GM12864 (cell line): Measurements from ENCODE around the gene TNFSF18.

Source experiments
- DNase-seq: peaks from one replicate; pipeline ENCODE4 v3.0.0-alpha.2; 2011; ENCODE audit warnings: low read depth
- H3K4me3 ChIP-seq: 2 replicates; pipeline ENCODE4 v1.5.1; 2011; ENCODE audit warnings: mild to moderate bottlenecking, low read depth, low read length, control low read depth
- TF ChIP-seq, protein P1 (sequence below): IDR thresholded peaks from 2 replicates; pipeline ENCODE4 v1.5.1; 2011; ENCODE audit warnings: low read depth, mild to moderate bottlenecking, moderate library complexity, low read length, control low read depth, inconsistent platforms; ENCODE audit errors: missing control alignments

Gene TNFSF18

DNA sequence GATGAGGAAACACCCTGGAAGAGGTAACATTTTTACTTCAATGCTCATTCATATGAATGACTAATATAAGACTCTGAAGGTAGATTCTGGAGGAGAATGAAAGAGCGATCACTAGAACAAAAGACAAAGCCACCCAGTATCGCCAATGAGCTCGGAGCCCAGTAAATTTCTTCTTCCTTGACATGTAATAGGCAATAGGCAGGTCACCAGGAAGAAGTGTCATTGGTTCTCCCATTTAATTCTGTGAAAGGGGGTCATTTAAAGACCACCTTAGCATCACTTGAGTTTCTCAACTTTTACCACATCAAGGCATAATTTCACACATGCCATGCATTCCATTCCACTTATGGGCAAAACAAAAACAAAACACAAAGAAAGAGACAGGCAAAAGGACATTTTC lies 7.9 kb downstream of the TNFSF18 start:
- H3K4me3 ChIP-seq = no peak overlapping the region
- no peak for DNase-seq
- TF ChIP-seq, protein P1, sequence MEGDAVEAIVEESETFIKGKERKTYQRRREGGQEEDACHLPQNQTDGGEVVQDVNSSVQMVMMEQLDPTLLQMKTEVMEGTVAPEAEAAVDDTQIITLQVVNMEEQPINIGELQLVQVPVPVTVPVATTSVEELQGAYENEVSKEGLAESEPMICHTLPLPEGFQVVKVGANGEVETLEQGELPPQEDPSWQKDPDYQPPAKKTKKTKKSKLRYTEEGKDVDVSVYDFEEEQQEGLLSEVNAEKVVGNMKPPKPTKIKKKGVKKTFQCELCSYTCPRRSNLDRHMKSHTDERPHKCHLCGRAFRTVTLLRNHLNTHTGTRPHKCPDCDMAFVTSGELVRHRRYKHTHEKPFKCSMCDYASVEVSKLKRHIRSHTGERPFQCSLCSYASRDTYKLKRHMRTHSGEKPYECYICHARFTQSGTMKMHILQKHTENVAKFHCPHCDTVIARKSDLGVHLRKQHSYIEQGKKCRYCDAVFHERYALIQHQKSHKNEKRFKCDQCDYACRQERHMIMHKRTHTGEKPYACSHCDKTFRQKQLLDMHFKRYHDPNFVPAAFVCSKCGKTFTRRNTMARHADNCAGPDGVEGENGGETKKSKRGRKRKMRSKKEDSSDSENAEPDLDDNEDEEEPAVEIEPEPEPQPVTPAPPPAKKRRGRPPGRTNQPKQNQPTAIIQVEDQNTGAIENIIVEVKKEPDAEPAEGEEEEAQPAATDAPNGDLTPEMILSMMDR = no peak

DNA sequence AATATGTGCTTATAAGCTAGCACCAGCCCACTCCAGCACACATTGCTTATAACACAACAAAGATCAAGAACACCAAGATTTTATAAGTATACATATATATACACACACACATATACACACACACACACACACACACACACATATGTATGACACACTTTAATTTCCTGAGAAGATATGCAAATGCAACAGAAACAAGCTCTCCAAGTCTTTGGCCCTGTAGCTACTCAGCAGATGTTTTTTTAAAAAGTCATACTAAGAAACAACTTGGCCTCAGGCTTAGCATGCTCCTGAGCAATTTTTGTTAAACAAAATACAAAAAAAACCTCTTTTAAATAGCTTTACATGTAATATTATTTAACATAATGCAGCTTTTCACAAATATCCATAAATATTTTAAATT lies 11.1 kb downstream of the TNFSF18 start:
- no peak for DNase-seq
- no peak overlapping the region for H3K4me3 ChIP-seq
- TF ChIP-seq, protein P1 = no peak

DNA sequence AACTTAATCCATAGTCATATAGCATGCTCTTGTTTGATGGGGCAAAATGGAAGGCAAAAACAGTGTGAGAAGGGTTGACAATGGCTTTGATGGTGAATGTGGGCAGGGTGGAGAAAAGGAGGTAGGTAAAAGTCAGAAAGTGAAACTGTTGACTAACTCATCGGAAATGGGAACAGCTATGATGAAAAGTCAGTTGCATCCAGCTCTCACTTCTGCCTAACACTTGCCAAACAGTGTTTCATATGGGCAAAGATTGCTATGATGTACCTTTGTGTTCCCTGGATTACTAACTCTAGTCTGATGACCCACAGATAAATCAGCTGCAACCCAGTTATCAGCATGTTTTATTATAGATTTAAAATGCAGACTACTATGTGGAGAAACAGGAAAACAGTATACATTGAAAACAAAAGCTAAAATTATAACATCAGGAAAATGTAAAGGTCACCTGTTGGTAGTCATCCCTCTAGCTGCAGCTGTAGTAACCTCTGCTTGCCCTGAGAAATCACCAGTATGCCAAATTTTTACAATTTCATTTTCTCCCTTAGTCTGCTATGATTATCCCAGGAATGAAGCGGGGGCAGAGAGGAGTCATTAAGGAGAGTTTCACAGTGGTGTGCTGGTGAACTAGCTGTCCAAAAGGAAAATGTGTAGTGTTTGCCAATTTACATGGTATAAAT lies 11.7 kb downstream of the TNFSF18 start:
- no peak for DNase-seq
- no peak overlapping the region for H3K4me3 ChIP-seq
- TF ChIP-seq, protein P1 = no peak

DNA sequence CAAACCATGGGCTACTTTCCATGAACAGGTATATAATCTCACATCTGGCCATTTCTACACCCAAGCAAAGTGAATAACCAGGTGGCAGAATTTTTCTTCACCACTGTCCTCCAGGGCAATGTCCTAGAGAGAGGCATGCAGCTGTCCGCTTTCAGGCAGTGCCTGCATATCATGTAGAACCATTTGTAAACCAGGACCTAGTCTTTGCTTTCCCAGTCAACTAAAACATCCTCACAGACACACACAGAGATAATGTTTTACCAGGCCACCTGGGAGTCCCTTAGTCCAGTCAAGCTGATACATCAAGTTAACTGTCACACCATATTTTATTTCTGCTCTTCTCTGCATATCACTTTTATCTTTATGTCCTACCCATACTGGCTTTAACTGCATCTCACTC lies 26.2 kb downstream of the TNFSF18 start:
- TF ChIP-seq, protein P1 = no peak
- no peak overlapping the region for H3K4me3 ChIP-seq
- DNase-seq = no peak

DNA sequence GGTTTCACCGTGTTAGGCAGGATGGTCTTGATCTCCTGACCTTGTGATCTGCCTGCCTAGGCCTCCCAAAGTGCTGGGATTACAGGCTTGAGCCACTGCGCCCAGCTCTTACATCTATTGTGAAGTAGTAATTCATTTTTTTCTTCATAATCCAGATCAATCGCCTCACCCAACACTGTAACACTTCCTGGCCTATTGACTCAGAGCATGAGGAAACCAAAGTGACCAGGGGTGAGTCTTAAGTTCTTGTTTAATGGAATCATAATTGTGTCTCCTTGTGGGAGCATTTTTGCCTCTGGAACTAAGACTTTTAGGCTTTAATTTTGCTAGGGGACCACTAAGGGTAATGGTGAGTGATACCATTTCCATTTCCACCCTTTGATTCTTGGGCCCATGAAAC lies 27.4 kb downstream of the TNFSF18 start:
- H3K4me3 ChIP-seq = no peak overlapping the region
- DNase-seq = no peak
- TF ChIP-seq, protein P1 = no peak

DNA sequence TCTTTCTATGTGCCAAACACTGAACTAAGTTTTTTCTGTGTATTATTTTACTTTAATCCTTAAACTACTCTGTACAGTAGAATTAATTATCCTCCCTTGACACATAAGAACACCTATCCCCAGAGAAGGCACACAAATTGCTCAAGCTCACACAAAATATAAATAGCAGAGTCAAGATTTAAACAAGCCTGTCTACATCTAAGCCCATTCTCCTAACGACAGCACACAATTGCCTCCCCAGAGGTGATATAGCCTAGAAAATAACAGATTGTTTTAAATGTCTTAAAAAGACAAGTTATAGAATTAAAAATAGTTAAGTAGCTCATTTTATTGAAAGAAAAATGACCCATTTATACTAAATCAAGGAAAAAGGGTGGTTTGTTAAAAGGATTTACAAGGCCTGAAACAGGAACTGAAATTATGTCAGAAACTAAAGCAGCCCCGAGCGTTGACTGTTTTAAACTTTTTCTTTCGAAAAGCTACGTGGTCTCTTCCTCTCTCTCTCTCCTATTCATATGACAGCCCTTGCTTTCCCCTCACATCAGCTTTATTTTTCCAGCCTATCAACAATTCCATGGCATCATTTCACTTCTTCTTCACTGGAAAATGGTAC lies 30.5 kb downstream of the TNFSF18 start:
- TF ChIP-seq, protein P1 = no peak
- H3K4me3 ChIP-seq = no peak overlapping the region

DNA sequence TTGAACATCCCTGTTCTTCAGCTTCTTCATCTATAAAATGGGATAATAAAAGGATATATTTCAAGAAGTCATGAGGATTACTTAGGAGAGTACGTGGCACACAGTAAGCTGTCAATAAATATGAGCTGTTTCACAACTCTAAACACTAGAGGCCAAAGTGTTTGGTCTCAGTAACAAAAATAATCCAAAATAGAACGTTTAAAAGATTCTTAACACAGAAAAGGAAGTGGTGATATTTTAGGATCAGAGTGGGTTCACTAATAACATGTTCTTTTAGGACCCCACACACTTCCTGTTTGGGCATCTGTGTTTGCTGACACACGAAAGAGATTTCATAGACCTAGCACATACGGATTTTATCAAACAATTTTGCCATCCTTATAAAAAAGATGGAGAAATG lies 32.9 kb downstream of the TNFSF18 start:
- TF ChIP-seq, protein P1 = no peak
- H3K4me3 ChIP-seq = no peak overlapping the region
- peak; percentile 27 for DNase-seq

More for the DNA sequence above, 30.5 kb downstream of the TNFSF18 start:
- peak; percentile 72 for DNase-seq
